ENCODE results near the gene GMFB. TPM values are rescaled to one million over a fixed set of nuclear protein-coding genes. Genes with fewer than 3 reads are reported as not detected.

Gene GMFB
- total RNA-seq, 2 experiments from 2014 or later, result 29.7 to 31.2 TPM

- no peak for ATAC-seq
- Mint-ChIP-seq H3K27ac (peak overlapping the region; percentile 88), H3K4me3 (peak overlapping the region; percentile 80), H3K9me3 (ENCODE audit: low read depth) (no peaks in the 10 kb centered on the region), H3K36me3 (peaks cover 16% of the 10 kb centered on the region), H3K27me3 (no peaks in the 10 kb centered on the region), H3K4me1 (peaks cover 58% of the 10 kb centered on the region)
- CTCF ChIA-PET, result interaction anchor here (0.7 to 1.9 kb wide), 6 partner anchors 22 to 286 kb away, joined by 3 to 8 read pairs (median 4); partner anchors contain the start of genes CDKN3 and CGRRF1
- DNase-seq, result no peak
Measured at GRCh38 chr14:54488318-54488645, 498 bp downstream of the GMFB start.

- Mint-ChIP-seq H3K4me1 (peaks cover 63% of the 10 kb centered on the region), H3K27me3 (no peaks in the 10 kb centered on the region), H3K9me3 (ENCODE audit: low read depth) (no peaks in the 10 kb centered on the region), H3K36me3 (peaks cover 20% of the 10 kb centered on the region), H3K4me3 (peak overlapping the region; percentile 80), H3K27ac (peak overlapping the region; percentile 88)
- ATAC-seq (no peak), DNase-seq (no peak)
- CTCF ChIA-PET, result interaction anchor here (0.7 to 1.9 kb wide), 5 partner anchors 22 to 287 kb away, joined by 3 to 8 read pairs (median 4); partner anchors contain the start of genes CDKN3 and CGRRF1
Measured at GRCh38 chr14:54487771-54488170, 1.0 kb downstream of the GMFB start.

- ATAC-seq, result no peak
- H3K9me3 Mint-ChIP-seq (ENCODE audit: low read depth), result no peaks in the 10 kb centered on the region
- H3K27ac Mint-ChIP-seq, result no peak overlapping the region
- DNase-seq, result no peak
- CTCF ChIA-PET, result no interaction called here
- peaks cover 24% of the 10 kb centered on the region for H3K36me3 Mint-ChIP-seq
- peaks cover 63% of the 10 kb centered on the region for H3K4me1 Mint-ChIP-seq
- no peaks in the 10 kb centered on the region for H3K27me3 Mint-ChIP-seq
- H3K4me3 Mint-ChIP-seq, result peak overlapping the region; percentile 80
Measured at GRCh38 chr14:54486685-54487084, 2.1 kb downstream of the GMFB start.

GRCh38 chr14:54483846-54484245 is 4.9 kb downstream of the GMFB start:
- H3K36me3 Mint-ChIP-seq, result peaks cover 33% of the 10 kb centered on the region
- no peaks in the 10 kb centered on the region for H3K9me3 Mint-ChIP-seq (ENCODE audit: low read depth)
- no peak overlapping the region for H3K27ac Mint-ChIP-seq
- CTCF ChIA-PET, result interaction anchor here (0.6 kb wide), 1 partner anchor 37 kb away, joined by 3 read pairs; no protein-coding TSS in a partner anchor
- ATAC-seq, result no peak
- no peak for DNase-seq
- peaks cover 49% of the 10 kb centered on the region for H3K4me1 Mint-ChIP-seq
- no peak overlapping the region for H3K4me3 Mint-ChIP-seq
- no peaks in the 10 kb centered on the region for H3K27me3 Mint-ChIP-seq

GRCh38 chr14:54483073-54483745 is 5.6 kb downstream of the GMFB start:
- Mint-ChIP-seq H3K9me3 (ENCODE audit: low read depth) (no peaks in the 10 kb centered on the region), H3K27me3 (no peaks in the 10 kb centered on the region), H3K36me3 (peaks cover 36% of the 10 kb centered on the region), H3K27ac (peak overlapping the region; percentile 9), H3K4me1 (peaks cover 48% of the 10 kb centered on the region), H3K4me3 (no peak overlapping the region)
- DNase-seq (no peak), ATAC-seq (no peak)
- CTCF ChIA-PET, result interaction anchor here (1.2 to 1.5 kb wide), 2 partner anchors 28 to 41 kb away, joined by 3 to 5 read pairs; no protein-coding TSS in a partner anchor

- H3K4me1 Mint-ChIP-seq, result peaks cover 34% of the 10 kb centered on the region
- peaks cover 39% of the 10 kb centered on the region for H3K36me3 Mint-ChIP-seq
- no peak overlapping the region for H3K4me3 Mint-ChIP-seq
- no peak for DNase-seq
- H3K9me3 Mint-ChIP-seq (ENCODE audit: low read depth), result no peaks in the 10 kb centered on the region
- no peak for ATAC-seq
- no peaks in the 10 kb centered on the region for H3K27me3 Mint-ChIP-seq
- no peak overlapping the region for H3K27ac Mint-ChIP-seq
- CTCF ChIA-PET, result interaction anchor here (0.8 to 1.5 kb wide), 2 partner anchors 11 to 39 kb away, joined by 3 to 5 read pairs; no protein-coding TSS in a partner anchor
Measured at GRCh38 chr14:54481695-54482094, 7.1 kb downstream of the GMFB start.

GRCh38 chr14:54480830-54481562 is 7.8 kb downstream of the GMFB start:
- ATAC-seq, result no peak
- Mint-ChIP-seq H3K4me1 (peaks cover 27% of the 10 kb centered on the region), H3K4me3 (no peak overlapping the region), H3K9me3 (ENCODE audit: low read depth) (no peaks in the 10 kb centered on the region), H3K36me3 (peaks cover 42% of the 10 kb centered on the region), H3K27ac (no peak overlapping the region), H3K27me3 (no peaks in the 10 kb centered on the region)
- no peak for DNase-seq
- CTCF ChIA-PET, result interaction anchor here (0.9 kb wide), 1 partner anchor 28 kb away, joined by 3 read pairs; the partner anchor contains the start of gene CGRRF1

- H3K4me3 Mint-ChIP-seq, result no peak overlapping the region
- H3K4me1 Mint-ChIP-seq, result peaks cover 10% of the 10 kb centered on the region
- CTCF ChIA-PET, result no interaction called here
- no peaks in the 10 kb centered on the region for H3K9me3 Mint-ChIP-seq (ENCODE audit: low read depth)
- DNase-seq (no peak), ATAC-seq (no peak)
- no peaks in the 10 kb centered on the region for H3K27me3 Mint-ChIP-seq
- H3K36me3 Mint-ChIP-seq, result peaks cover 43% of the 10 kb centered on the region
- no peak overlapping the region for H3K27ac Mint-ChIP-seq
Measured at GRCh38 chr14:54478636-54479215, 10.1 kb downstream of the GMFB start.

GRCh38 chr14:54475911-54476310 is 12.9 kb downstream of the GMFB start:
- Mint-ChIP-seq H3K9me3 (ENCODE audit: low read depth) (no peaks in the 10 kb centered on the region), H3K4me3 (no peak overlapping the region), H3K4me1 (no peaks in the 10 kb centered on the region), H3K27me3 (no peaks in the 10 kb centered on the region), H3K27ac (no peak overlapping the region), H3K36me3 (peaks cover 33% of the 10 kb centered on the region)
- DNase-seq, result no peak
- CTCF ChIA-PET, result no interaction called here
- ATAC-seq, result no peak

GRCh38 chr14:54475187-54475899 is 13.4 kb downstream of the GMFB start:
- H3K4me1 Mint-ChIP-seq, result no peaks in the 10 kb centered on the region
- H3K9me3 Mint-ChIP-seq (ENCODE audit: low read depth), result no peaks in the 10 kb centered on the region
- ATAC-seq, result no peak
- H3K4me3 Mint-ChIP-seq, result no peak overlapping the region
- H3K36me3 Mint-ChIP-seq, result peaks cover 30% of the 10 kb centered on the region
- CTCF ChIA-PET, result no interaction called here
- no peaks in the 10 kb centered on the region for H3K27me3 Mint-ChIP-seq
- no peak overlapping the region for H3K27ac Mint-ChIP-seq
- DNase-seq, result no peak

GRCh38 chr14:54474232-54474793 is 14.5 kb downstream of the GMFB start:
- CTCF ChIA-PET, result no interaction called here
- Mint-ChIP-seq H3K27ac (no peak overlapping the region), H3K36me3 (peaks cover 28% of the 10 kb centered on the region), H3K4me3 (no peak overlapping the region), H3K4me1 (no peaks in the 10 kb centered on the region), H3K27me3 (no peaks in the 10 kb centered on the region), H3K9me3 (ENCODE audit: low read depth) (no peaks in the 10 kb centered on the region)
- ATAC-seq, result no peak
- no peak for DNase-seq

GRCh38 chr14:54472315-54472714 is 16.5 kb downstream of the GMFB start:
- no peak for DNase-seq
- H3K9me3 Mint-ChIP-seq (ENCODE audit: low read depth), result peaks cover 5% of the 10 kb centered on the region
- no peaks in the 10 kb centered on the region for H3K4me1 Mint-ChIP-seq
- no peaks in the 10 kb centered on the region for H3K27me3 Mint-ChIP-seq
- no peak for ATAC-seq
- H3K4me3 Mint-ChIP-seq, result no peak overlapping the region
- H3K36me3 Mint-ChIP-seq, result peaks cover 30% of the 10 kb centered on the region
- H3K27ac Mint-ChIP-seq, result no peak overlapping the region
- CTCF ChIA-PET, result no interaction called here

- peaks cover 28% of the 10 kb centered on the region for H3K36me3 Mint-ChIP-seq
- no peak for ATAC-seq
- no peak overlapping the region for H3K27ac Mint-ChIP-seq
- DNase-seq, result no peak
- CTCF ChIA-PET, result no interaction called here
- no peaks in the 10 kb centered on the region for H3K4me1 Mint-ChIP-seq
- H3K27me3 Mint-ChIP-seq, result no peaks in the 10 kb centered on the region
- no peak overlapping the region for H3K4me3 Mint-ChIP-seq
- H3K9me3 Mint-ChIP-seq (ENCODE audit: low read depth), result peaks cover 6% of the 10 kb centered on the region
Measured at GRCh38 chr14:54471641-54472040, 17.1 kb downstream of the GMFB start.

Data from activated CD8-positive, alpha-beta memory T cell treated with anti-CD3 and anti-CD28 coated beads, Interleukin-2, amount 10 ng/mL, durations not matched to agents 7 days and 5 days (primary cell).